HG03469 (cell line): Measurements from ENCODE around the gene DIABLO.

Source experiments
- ATAC-seq: cut with Tn5 transposase; IDR thresholded peaks from one replicate; pipeline ENCODE4 v1.9.1; 2021; ENCODE audit warnings: mild to moderate bottlenecking, moderate library complexity, moderate number of reproducible peaks; ENCODE audit not compliant: unreplicated experiment

Gene DIABLO

GRCh38 chr12:122159882-122160281 lies 66.0 kb downstream of the DIABLO start:
- no peak for ATAC-seq

DNA sequence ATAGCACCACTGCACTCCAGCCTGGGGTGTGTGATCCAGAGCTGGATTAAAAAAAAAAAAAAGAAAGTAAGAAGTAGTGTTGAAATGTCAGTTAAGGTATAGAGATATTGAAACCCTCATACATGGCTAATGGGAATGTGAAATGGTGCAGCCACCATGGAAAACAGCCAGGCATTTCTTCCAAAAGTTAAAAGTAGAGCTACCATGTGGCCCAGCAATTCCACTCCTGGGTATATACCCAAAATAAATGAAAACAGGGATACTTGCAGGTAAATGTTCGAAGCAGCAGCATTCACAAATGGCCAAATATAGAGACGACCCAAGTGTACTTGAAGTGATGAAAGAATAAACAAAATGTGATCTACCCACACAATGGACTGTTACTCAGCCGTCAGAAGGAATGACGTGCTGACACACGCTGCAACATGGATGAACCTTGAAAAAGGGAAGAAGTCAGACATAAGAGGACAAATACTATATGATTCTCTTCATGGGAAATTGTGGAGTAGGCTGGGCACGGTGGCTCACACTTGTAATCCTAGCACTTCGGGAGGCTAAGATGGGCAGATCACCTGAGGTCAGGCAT lies 67.1 kb downstream of the DIABLO start:
- no peak for ATAC-seq
